Fibroblast of villous mesenchyme (primary cell): ENCODE measurements around the gene TRAPPC12. TPM values are rescaled to one million over a fixed set of nuclear protein-coding genes. Genes with fewer than 3 reads are reported as not detected.

Experiments used
- DNase-seq: peaks from one replicate; pipeline ENCODE4 v3.0.0-alpha.2; 2010; ENCODE audit warnings: low read depth
- H3K4me3 ChIP-seq: 2 replicates; pipeline ENCODE4 v1.5.1; 2011; ENCODE audit warnings: low read depth, mild to moderate bottlenecking, low read length
- total RNA-seq: library from RNA; depleted of rRNA; stranded (reverse); fragments of >200 nt; gene quantifications from 2 replicates; pipeline ENCODE4 v1.2.3, GENCODE V29; 2012
- TF ChIP-seq, protein P1 (sequence below): IDR thresholded peaks from 2 replicates; pipeline ENCODE4 v1.5.1; 2012; ENCODE audit warnings: low read depth, mild to moderate bottlenecking, low read length; ENCODE audit not compliant: insufficient read depth

The TRAPPC12 gene
- total RNA-seq, 1 donor, result 50.1 TPM

GRCh38 chr2:3465844-3466481, 86.5 kb downstream of the TRAPPC12 start:
- peak; percentile 97 for DNase-seq
- TF ChIP-seq, protein P1, sequence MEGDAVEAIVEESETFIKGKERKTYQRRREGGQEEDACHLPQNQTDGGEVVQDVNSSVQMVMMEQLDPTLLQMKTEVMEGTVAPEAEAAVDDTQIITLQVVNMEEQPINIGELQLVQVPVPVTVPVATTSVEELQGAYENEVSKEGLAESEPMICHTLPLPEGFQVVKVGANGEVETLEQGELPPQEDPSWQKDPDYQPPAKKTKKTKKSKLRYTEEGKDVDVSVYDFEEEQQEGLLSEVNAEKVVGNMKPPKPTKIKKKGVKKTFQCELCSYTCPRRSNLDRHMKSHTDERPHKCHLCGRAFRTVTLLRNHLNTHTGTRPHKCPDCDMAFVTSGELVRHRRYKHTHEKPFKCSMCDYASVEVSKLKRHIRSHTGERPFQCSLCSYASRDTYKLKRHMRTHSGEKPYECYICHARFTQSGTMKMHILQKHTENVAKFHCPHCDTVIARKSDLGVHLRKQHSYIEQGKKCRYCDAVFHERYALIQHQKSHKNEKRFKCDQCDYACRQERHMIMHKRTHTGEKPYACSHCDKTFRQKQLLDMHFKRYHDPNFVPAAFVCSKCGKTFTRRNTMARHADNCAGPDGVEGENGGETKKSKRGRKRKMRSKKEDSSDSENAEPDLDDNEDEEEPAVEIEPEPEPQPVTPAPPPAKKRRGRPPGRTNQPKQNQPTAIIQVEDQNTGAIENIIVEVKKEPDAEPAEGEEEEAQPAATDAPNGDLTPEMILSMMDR, result no peak
- H3K4me3 ChIP-seq, result no peak overlapping the region

DNA sequence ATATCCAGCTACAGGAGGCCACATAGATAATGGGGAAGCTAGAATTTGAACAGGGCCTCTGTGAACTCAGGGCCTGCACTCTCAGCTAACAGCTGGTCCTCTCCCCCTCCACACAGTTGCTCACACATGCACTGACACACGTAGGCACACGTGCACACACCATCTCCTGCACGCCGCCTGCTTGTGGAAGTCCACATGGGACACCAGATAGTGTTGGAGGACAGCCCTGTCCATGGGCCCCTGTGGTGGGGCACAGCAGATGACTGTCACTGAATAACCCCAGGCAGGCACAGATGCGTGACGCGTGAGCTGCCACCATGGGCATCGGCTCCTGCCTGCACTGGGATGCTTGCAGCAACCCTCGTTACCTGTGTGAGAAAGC, 87.0 kb downstream of the TRAPPC12 start:
- H3K4me3 ChIP-seq, result no peak overlapping the region
- TF ChIP-seq, protein P1, result no peak
- no peak for DNase-seq

DNA sequence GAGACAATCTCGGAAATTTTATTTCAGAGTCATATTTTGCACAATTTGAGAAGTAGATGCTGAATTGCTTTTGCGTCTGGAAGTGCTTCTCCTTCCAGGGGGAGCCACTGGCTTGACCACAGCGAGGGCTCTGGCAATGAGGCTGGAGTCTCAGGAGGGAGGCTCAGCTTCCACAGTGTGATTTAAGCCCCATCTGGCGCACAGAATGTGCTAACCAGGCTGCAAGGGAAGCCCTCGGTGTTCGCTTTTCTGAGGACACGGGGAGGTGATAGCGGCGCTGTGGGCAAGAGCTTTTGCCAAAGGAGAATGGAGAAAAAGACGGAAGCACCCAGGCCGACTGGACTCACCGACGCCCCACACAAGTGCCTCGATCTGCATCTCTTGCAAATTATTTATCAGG, 87.5 kb downstream of the TRAPPC12 start:
- TF ChIP-seq, protein P1, result no peak
- DNase-seq, result no peak
- H3K4me3 ChIP-seq, result no peak overlapping the region

GRCh38 chr2:3467654-3468053, 88.2 kb downstream of the TRAPPC12 start:
- no peak for DNase-seq
- no peak overlapping the region for H3K4me3 ChIP-seq
- TF ChIP-seq, protein P1, result no peak

GRCh38 chr2:3468296-3468988, 88.9 kb downstream of the TRAPPC12 start:
- no peak for DNase-seq
- H3K4me3 ChIP-seq, result no peak overlapping the region
- TF ChIP-seq, protein P1, result no peak

- no peak for DNase-seq
- no peak overlapping the region for H3K4me3 ChIP-seq
- TF ChIP-seq, protein P1, result no peak
Observed at GRCh38 chr2:3469486-3469885, 90.0 kb downstream of the TRAPPC12 start.

GRCh38 chr2:3470166-3470651, 90.7 kb downstream of the TRAPPC12 start:
- DNase-seq, result peak; percentile 84
- H3K4me3 ChIP-seq, result no peak overlapping the region
- TF ChIP-seq, protein P1, result no peak
